ENCODE measurements around the gene HEATR5B.

HEATR5B gene

DNA sequence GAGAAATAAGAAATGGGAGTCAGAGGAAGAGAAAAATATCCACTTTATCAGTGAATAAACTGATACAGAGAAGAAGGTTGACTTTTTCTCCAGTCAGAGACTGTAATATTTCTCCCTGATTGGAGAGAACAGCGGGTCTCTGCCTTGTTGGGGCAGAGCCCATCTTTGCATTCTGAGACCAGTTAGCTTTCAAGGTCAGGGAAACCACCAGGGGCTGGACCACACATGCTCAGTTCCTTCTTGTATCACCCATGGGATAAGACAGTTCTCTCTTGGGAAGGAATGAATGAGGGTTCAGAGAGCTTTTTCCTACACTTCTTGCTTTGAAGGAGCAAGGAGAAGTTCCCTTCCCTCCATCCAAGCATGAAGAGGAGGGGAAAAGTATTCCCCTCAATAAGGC is 12.4 kb upstream of the HEATR5B start:
- DNase-seq: no peak
- H3K27ac ChIP-seq (ENCODE audit: insufficient read depth in 1 of 2, low read depth in 1 of 2, low read length in 2 of 2, poor library complexity in 1 of 2, severe bottlenecking in 2 of 2): no peak overlapping the region
- CTCF ChIA-PET: no interaction called here
- H3K27me3 ChIP-seq (replicated peaks in 2 of 5; ENCODE audit: control insufficient read depth in 4 of 5, insufficient read depth in 5 of 5, low read length in 4 of 5): no peaks in the 10 kb centered on the region
- H3K36me3 ChIP-seq (ENCODE audit: control insufficient read depth in 4 of 4, insufficient read depth in 4 of 4, low read length in 3 of 4): peaks cover 19 to 80% (median 50%) of the 10 kb centered on the region in 4 experiments
- POLR2A ChIA-PET: no interaction called here
- WGBS (ENCODE audit: insufficient coverage): 100% methylated on average over 1 of the region's 1 CpG
- H3K9me3 ChIP-seq (ENCODE audit: control extremely low read depth in 1 of 5, control insufficient read depth in 4 of 5, insufficient read depth in 2 of 5, low read depth in 1 of 5, low read length in 4 of 5): no peaks in the 10 kb centered on the region
- no peaks in the 10 kb centered on the region for H3K4me1 ChIP-seq (ENCODE audit: control extremely low read depth in 1 of 4, control insufficient read depth in 4 of 4, insufficient read depth in 4 of 4, low read length in 3 of 4)
- no peak overlapping the region for H3K4me3 ChIP-seq (ENCODE audit: control insufficient read depth in 1 of 7, extremely low read depth in 1 of 7, insufficient read depth in 4 of 7, low read depth in 2 of 7, low read length in 6 of 7)

DNA sequence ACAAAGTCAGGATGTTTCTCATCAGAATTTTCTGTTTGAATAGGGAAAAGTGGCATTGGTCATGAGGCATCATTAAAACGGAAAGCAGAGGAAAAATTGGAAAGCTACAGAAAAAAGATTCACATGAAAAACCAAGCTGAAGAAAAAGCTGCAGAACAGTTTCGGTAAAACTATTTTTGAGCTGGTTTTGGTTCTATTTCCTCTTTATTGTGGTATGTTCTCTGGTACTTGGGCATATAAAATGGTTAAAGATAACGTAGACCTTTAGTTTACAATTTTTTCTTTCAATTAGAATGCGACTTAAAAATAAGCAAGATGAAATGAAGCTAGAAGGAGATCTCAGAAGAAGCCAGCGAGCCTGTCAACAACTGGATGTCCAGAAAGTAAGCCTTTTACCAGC is 7.7 kb upstream of the HEATR5B start:
- Histone ChIP-seq H3K4me3 (ENCODE audit: control insufficient read depth in 1 of 7, extremely low read depth in 1 of 7, insufficient read depth in 4 of 7, low read depth in 2 of 7, low read length in 6 of 7) (no peak overlapping the region), H3K9me3 (ENCODE audit: control extremely low read depth in 1 of 5, control insufficient read depth in 4 of 5, insufficient read depth in 2 of 5, low read depth in 1 of 5, low read length in 4 of 5) (no peaks in the 10 kb centered on the region), H3K36me3 (ENCODE audit: control insufficient read depth in 4 of 4, insufficient read depth in 4 of 4, low read length in 3 of 4) (peaks cover 16 to 69% (median 43%) of the 10 kb centered on the region in 4 experiments), H3K27ac (ENCODE audit: insufficient read depth in 1 of 2, low read depth in 1 of 2, low read length in 2 of 2, poor library complexity in 1 of 2, severe bottlenecking in 2 of 2) (no peak overlapping the region), H3K27me3 (replicated peaks in 2 of 5; ENCODE audit: control insufficient read depth in 4 of 5, insufficient read depth in 5 of 5, low read length in 4 of 5) (no peaks in the 10 kb centered on the region), H3K4me1 (ENCODE audit: control extremely low read depth in 1 of 4, control insufficient read depth in 4 of 4, insufficient read depth in 4 of 4, low read length in 3 of 4) (no peaks in the 10 kb centered on the region)
- WGBS (ENCODE audit: insufficient coverage): 96% methylated on average over 3 of the region's 5 CpGs
- ChIA-PET POLR2A (no interaction called here), CTCF (interaction anchor here (1.6 kb wide), 1 partner anchor 9 kb away, joined by 3 read pairs; no protein-coding TSS in a partner anchor)
- no peak for DNase-seq

DNA sequence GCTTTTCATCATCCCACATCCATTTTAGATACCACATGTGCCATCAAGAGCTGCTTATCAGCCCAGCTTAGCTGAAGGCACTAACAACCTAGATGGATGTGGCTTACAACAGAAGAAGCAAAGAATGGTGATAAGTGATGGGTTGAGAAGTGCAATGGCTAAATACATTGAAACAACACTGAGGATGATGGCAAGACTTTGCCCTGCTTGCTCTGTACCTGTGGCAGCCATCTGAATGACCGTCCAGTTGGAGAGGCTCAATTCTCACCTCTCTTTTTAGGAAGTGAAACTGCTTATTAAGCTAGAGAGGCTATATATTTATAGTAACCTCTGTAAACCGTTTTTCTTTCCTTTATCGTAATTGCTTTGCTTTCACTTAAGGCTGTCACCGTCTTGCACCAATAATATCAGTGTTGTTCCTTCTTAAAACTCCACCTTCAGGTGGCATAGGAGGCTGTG is 5.9 kb upstream of the HEATR5B start:
- no peak for DNase-seq
- Histone ChIP-seq H3K4me3 (ENCODE audit: control insufficient read depth in 1 of 7, extremely low read depth in 1 of 7, insufficient read depth in 4 of 7, low read depth in 2 of 7, low read length in 6 of 7) (no peak overlapping the region), H3K4me1 (ENCODE audit: control extremely low read depth in 1 of 4, control insufficient read depth in 4 of 4, insufficient read depth in 4 of 4, low read length in 3 of 4) (peaks cover 0 to 10% (median 7%) of the 10 kb centered on the region in 4 experiments), H3K9me3 (ENCODE audit: control extremely low read depth in 1 of 5, control insufficient read depth in 4 of 5, insufficient read depth in 2 of 5, low read depth in 1 of 5, low read length in 4 of 5) (no peaks in the 10 kb centered on the region), H3K27ac (ENCODE audit: insufficient read depth in 1 of 2, low read depth in 1 of 2, low read length in 2 of 2, poor library complexity in 1 of 2, severe bottlenecking in 2 of 2) (no peak overlapping the region), H3K27me3 (replicated peaks in 2 of 5; ENCODE audit: control insufficient read depth in 4 of 5, insufficient read depth in 5 of 5, low read length in 4 of 5) (no peaks in the 10 kb centered on the region), H3K36me3 (ENCODE audit: control insufficient read depth in 4 of 4, insufficient read depth in 4 of 4, low read length in 3 of 4) (peaks cover 11 to 57% (median 38%) of the 10 kb centered on the region in 4 experiments)
- ChIA-PET CTCF (no interaction called here), POLR2A (no interaction called here)
- 89% methylated on average over 1 of the region's 4 CpGs for WGBS (ENCODE audit: insufficient coverage)

DNA sequence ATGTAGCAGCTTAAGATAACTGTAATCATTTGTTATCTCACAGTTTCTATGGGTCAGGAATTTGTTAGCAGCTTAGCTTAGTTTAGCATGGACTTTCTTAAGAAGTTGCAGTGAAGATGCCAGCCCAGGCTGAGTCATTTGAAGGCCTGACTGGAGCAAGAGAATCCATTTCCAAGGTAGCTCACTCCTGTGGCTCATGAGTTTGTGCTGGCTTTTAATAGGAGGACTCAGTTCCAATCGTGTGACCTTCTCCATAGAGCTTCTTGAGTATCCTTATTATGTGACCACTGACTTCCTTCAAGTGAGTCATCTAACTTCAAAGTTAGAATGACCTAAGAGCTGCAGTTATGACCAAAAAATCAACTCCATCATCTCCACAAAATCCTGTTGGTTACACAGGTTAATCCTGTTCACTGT is 1.6 kb upstream of the HEATR5B start:
- WGBS (ENCODE audit: insufficient coverage): no CpG with 5 or more reads among the region's 1 CpG
- peaks cover 20 to 48% (median 36%) of the 10 kb centered on the region in 4 experiments for H3K4me1 ChIP-seq (ENCODE audit: control extremely low read depth in 1 of 4, control insufficient read depth in 4 of 4, insufficient read depth in 4 of 4, low read length in 3 of 4)
- no peak overlapping the region for H3K27ac ChIP-seq (ENCODE audit: insufficient read depth in 1 of 2, low read depth in 1 of 2, low read length in 2 of 2, poor library complexity in 1 of 2, severe bottlenecking in 2 of 2)
- H3K4me3 ChIP-seq (ENCODE audit: control insufficient read depth in 1 of 7, extremely low read depth in 1 of 7, insufficient read depth in 4 of 7, low read depth in 2 of 7, low read length in 6 of 7): peak overlapping the region in 3 of 7 experiments; percentile 98 to 100 (median 99)
- peak; percentile 19 to 66 (median 53) for DNase-seq
- H3K27me3 ChIP-seq (replicated peaks in 2 of 5; ENCODE audit: control insufficient read depth in 4 of 5, insufficient read depth in 5 of 5, low read length in 4 of 5): no peaks in the 10 kb centered on the region
- ChIA-PET POLR2A (no interaction called here), CTCF (interaction anchor here (1.2 to 1.3 kb wide), 3 partner anchors 14 to 60 kb away, joined by 3 to 4 read pairs (median 3); no protein-coding TSS in a partner anchor)
- H3K36me3 ChIP-seq (ENCODE audit: control insufficient read depth in 4 of 4, insufficient read depth in 4 of 4, low read length in 3 of 4): peaks cover 5 to 26% (median 21%) of the 10 kb centered on the region in 4 experiments
- no peaks in the 10 kb centered on the region for H3K9me3 ChIP-seq (ENCODE audit: control extremely low read depth in 1 of 5, control insufficient read depth in 4 of 5, insufficient read depth in 2 of 5, low read depth in 1 of 5, low read length in 4 of 5)

DNA sequence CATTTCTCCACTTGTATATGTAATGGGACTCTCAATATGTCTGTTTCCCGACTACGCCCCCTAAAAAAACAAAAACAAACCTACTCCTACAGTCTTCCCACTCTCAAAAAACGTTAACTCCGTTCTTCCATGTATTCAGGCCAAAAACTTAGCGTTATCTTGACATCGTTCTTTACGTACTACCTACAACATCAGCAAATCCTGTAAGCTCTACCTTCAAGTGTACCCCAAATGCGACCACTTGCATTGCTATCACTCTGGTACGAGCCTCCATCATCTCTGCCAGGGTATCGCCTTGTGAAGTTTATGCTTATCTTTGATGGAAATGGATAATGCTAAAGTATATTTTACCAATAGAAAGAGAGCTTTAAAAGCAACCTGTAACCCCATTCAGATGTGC is 625 bp upstream of the HEATR5B start:
- WGBS (ENCODE audit: insufficient coverage): 0% methylated on average over 8 of the region's 10 CpGs

DNA sequence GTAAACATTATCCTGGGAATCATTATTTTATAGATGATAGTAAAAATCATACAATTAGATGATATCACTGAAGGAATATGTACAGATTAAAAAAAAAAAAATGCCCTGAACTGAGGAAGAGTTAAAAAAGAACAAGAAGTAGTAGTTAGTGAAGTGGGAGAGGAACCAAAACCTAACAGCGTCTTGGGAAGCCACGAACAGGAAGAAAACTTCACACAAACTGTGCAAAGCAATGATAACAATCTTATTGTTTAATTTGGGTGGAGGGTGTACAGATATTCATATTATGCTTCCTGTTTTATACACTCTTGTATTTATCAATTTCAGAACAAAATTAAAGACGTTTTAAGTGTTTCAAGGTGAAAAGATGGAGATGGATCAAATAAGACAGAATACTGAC is 3.5 kb downstream of the HEATR5B start:
- H3K36me3 ChIP-seq (ENCODE audit: control insufficient read depth in 4 of 4, insufficient read depth in 4 of 4, low read length in 3 of 4): peaks cover 13 to 29% (median 19%) of the 10 kb centered on the region in 4 experiments
- DNase-seq: peak; percentile 54 to 80 (median 71)
- POLR2A ChIA-PET: no interaction called here
- no peaks in the 10 kb centered on the region for H3K9me3 ChIP-seq (ENCODE audit: control extremely low read depth in 1 of 5, control insufficient read depth in 4 of 5, insufficient read depth in 2 of 5, low read depth in 1 of 5, low read length in 4 of 5)
- peak overlapping the region in 3 of 7 experiments; percentile 16 to 61 (median 61) for H3K4me3 ChIP-seq (ENCODE audit: control insufficient read depth in 1 of 7, extremely low read depth in 1 of 7, insufficient read depth in 4 of 7, low read depth in 2 of 7, low read length in 6 of 7)
- no CpG with 5 or more reads among the region's 3 CpGs for WGBS (ENCODE audit: insufficient coverage)
- H3K4me1 ChIP-seq (ENCODE audit: control extremely low read depth in 1 of 4, control insufficient read depth in 4 of 4, insufficient read depth in 4 of 4, low read length in 3 of 4): peaks cover 29 to 67% (median 43%) of the 10 kb centered on the region in 4 experiments
- CTCF ChIA-PET: no interaction called here
- no peaks in the 10 kb centered on the region for H3K27me3 ChIP-seq (replicated peaks in 2 of 5; ENCODE audit: control insufficient read depth in 4 of 5, insufficient read depth in 5 of 5, low read length in 4 of 5)
- H3K27ac ChIP-seq (ENCODE audit: insufficient read depth in 1 of 2, low read depth in 1 of 2, low read length in 2 of 2, poor library complexity in 1 of 2, severe bottlenecking in 2 of 2): peak overlapping the region; percentile 95 to 97

More for the DNA sequence above, 625 bp upstream of the HEATR5B start:
- peaks cover 2 to 24% (median 14%) of the 10 kb centered on the region in 4 experiments for H3K36me3 ChIP-seq (ENCODE audit: control insufficient read depth in 4 of 4, insufficient read depth in 4 of 4, low read length in 3 of 4)
- no peaks in the 10 kb centered on the region for H3K9me3 ChIP-seq (ENCODE audit: control extremely low read depth in 1 of 5, control insufficient read depth in 4 of 5, insufficient read depth in 2 of 5, low read depth in 1 of 5, low read length in 4 of 5)
- H3K4me3 ChIP-seq (ENCODE audit: control insufficient read depth in 1 of 7, extremely low read depth in 1 of 7, insufficient read depth in 4 of 7, low read depth in 2 of 7, low read length in 6 of 7): peak overlapping the region; percentile 72 to 100 (median 96)
- peak in 1 of 3 donors; percentile 24 for DNase-seq
- CTCF ChIA-PET: interaction anchor here (0.8 to 1.3 kb wide), 3 partner anchors 23 to 26 kb away, joined by 3 to 4 read pairs (median 3); no protein-coding TSS in a partner anchor
- POLR2A ChIA-PET: no interaction called here
- H3K4me1 ChIP-seq (ENCODE audit: control extremely low read depth in 1 of 4, control insufficient read depth in 4 of 4, insufficient read depth in 4 of 4, low read length in 3 of 4): peaks cover 29 to 57% (median 41%) of the 10 kb centered on the region in 4 experiments
- peak overlapping the region; percentile 88 to 90 for H3K27ac ChIP-seq (ENCODE audit: insufficient read depth in 1 of 2, low read depth in 1 of 2, low read length in 2 of 2, poor library complexity in 1 of 2, severe bottlenecking in 2 of 2)
- H3K27me3 ChIP-seq (replicated peaks in 2 of 5; ENCODE audit: control insufficient read depth in 4 of 5, insufficient read depth in 5 of 5, low read length in 4 of 5): no peaks in the 10 kb centered on the region

DNA sequence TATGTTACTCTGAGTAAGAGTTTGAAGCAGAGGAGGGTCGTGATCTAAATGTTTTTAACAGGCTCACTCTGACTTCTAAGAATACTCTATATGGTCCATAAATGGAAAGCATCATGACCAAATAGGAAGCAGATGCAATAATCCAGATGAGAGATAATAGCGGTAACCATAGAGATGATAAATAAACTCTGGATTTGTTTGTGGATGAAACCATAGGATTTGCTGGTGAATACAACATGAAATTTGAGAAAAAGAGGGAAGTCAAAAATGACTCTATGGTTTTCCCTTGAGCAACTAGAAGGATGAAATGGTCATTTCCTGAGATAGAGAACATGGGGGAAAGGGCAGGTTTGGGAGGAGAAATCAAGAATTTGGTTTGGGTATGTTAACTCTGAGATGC is 3.9 kb downstream of the HEATR5B start:
- ChIA-PET POLR2A (no interaction called here), CTCF (no interaction called here)
- H3K27me3 ChIP-seq (replicated peaks in 2 of 5; ENCODE audit: control insufficient read depth in 4 of 5, insufficient read depth in 5 of 5, low read length in 4 of 5): no peaks in the 10 kb centered on the region
- peak; percentile 84 to 94 (median 91) for DNase-seq
- H3K4me1 ChIP-seq (ENCODE audit: control extremely low read depth in 1 of 4, control insufficient read depth in 4 of 4, insufficient read depth in 4 of 4, low read length in 3 of 4): peaks cover 29 to 63% (median 39%) of the 10 kb centered on the region in 4 experiments
- peak overlapping the region; percentile 95 to 97 for H3K27ac ChIP-seq (ENCODE audit: insufficient read depth in 1 of 2, low read depth in 1 of 2, low read length in 2 of 2, poor library complexity in 1 of 2, severe bottlenecking in 2 of 2)
- peaks cover 0 to 2% (median 0%) of the 10 kb centered on the region in 5 experiments for H3K9me3 ChIP-seq (ENCODE audit: control extremely low read depth in 1 of 5, control insufficient read depth in 4 of 5, insufficient read depth in 2 of 5, low read depth in 1 of 5, low read length in 4 of 5)
- WGBS (ENCODE audit: insufficient coverage): 0% methylated on average over 1 of the region's 2 CpGs
- H3K36me3 ChIP-seq (ENCODE audit: control insufficient read depth in 4 of 4, insufficient read depth in 4 of 4, low read length in 3 of 4): peaks cover 13 to 33% (median 22%) of the 10 kb centered on the region in 4 experiments
- peak overlapping the region in 2 of 7 experiments; percentile 12 to 61 for H3K4me3 ChIP-seq (ENCODE audit: control insufficient read depth in 1 of 7, extremely low read depth in 1 of 7, insufficient read depth in 4 of 7, low read depth in 2 of 7, low read length in 6 of 7)

Data from common myeloid progenitor, CD34-positive (primary cell).